ENCODE measurements around the gene SEC24A.
"Not testable (repeated sequence)": the region's sequence is repeated elsewhere in the genome, so short reads cannot be mapped to it uniquely, and the experiment has no call there.

SEC24A gene

GRCh38 chr5:134648425-134649162 lies at the start of gene SEC24A:
Gene SEC24A, plus strand, starts transcription at chr5:134648785. Its CDS starts 292 bp downstream, at chr5:134649077.
- DNase-seq (ENCODE audit: extremely low read depth, low read depth): peak; percentile 76
- no peak for TF ChIP-seq CTCF (IDR thresholded peaks at IDR 0.05; ENCODE audit: low read depth, low read length)

- not testable (repeated sequence) for DNase-seq (ENCODE audit: extremely low read depth, low read depth)
Measured at GRCh38 chr5:134599820-134600219, 48.8 kb upstream of the SEC24A start.

GRCh38 chr5:134600600-134600999 lies 48.0 kb upstream of the SEC24A start:
- no peak for TF ChIP-seq CTCF (IDR thresholded peaks at IDR 0.05; ENCODE audit: low read depth, low read length)
- DNase-seq (ENCODE audit: extremely low read depth, low read depth): peak; percentile 24

GRCh38 chr5:134603059-134603458 lies 45.5 kb upstream of the SEC24A start:
- DNase-seq (ENCODE audit: extremely low read depth, low read depth): no peak
- TF ChIP-seq CTCF (IDR thresholded peaks at IDR 0.05; ENCODE audit: low read depth, low read length): no peak

GRCh38 chr5:134604908-134605307 lies 43.7 kb upstream of the SEC24A start:
- DNase-seq (ENCODE audit: extremely low read depth, low read depth): no peak
- TF ChIP-seq CTCF (IDR thresholded peaks at IDR 0.05; ENCODE audit: low read depth, low read length): no peak

- TF ChIP-seq CTCF (IDR thresholded peaks at IDR 0.05; ENCODE audit: low read depth, low read length): no peak
- no peak for DNase-seq (ENCODE audit: extremely low read depth, low read depth)
Measured at GRCh38 chr5:134606726-134607125, 41.9 kb upstream of the SEC24A start.

- TF ChIP-seq CTCF (IDR thresholded peaks at IDR 0.05; ENCODE audit: low read depth, low read length): no peak
- DNase-seq (ENCODE audit: extremely low read depth, low read depth): no peak
Measured at GRCh38 chr5:134608555-134608954, 40.0 kb upstream of the SEC24A start.

Data from AG09319 (cell line).